SU-DHL-6 (cell line): ENCODE results near the gene SNX12.

Source experiments
- H2AFZ ChIP-seq: fragments of 200-600 bp; sonication (generic); 2 replicates; pipeline ENCODE4 v1.6.1; 2014; ENCODE audit warnings: low read depth, mild to moderate bottlenecking, moderate library complexity, mixed read lengths, antibody characterized with exemption, low read length; ENCODE audit not compliant: severe bottlenecking
- H3F3A ChIP-seq: fragments of 200-600 bp; shearing (Covaris generic); 2 replicates; pipeline ENCODE4 v1.6.0; 2016; ENCODE audit warnings: antibody characterized with exemption, mild to moderate bottlenecking; ENCODE audit not compliant: insufficient read depth
- H3K27ac ChIP-seq: fragments of 200-600 bp; sonication (generic); 2 replicates; pipeline ENCODE4 v1.5.1; 2016; ENCODE audit warnings: low read depth, mild to moderate bottlenecking, low read length, moderate library complexity, mixed read lengths
- H3K27me3 ChIP-seq: fragments of 200-600 bp; sonication (generic), shearing (Covaris generic); 2 replicates; pipeline ENCODE4 v1.6.0; 2014; ENCODE audit warnings: mild to moderate bottlenecking, low read length
- H3K36me3 ChIP-seq: fragments of 200-600 bp; sonication (generic); 2 replicates; pipeline ENCODE4 v1.6.1; 2014; ENCODE audit warnings: mild to moderate bottlenecking, low read length, mixed read lengths
- H3K4me2 ChIP-seq: fragments of 300-600, 200-600 bp; shearing (Covaris generic), sonication (generic); 2 replicates; pipeline ENCODE4 v1.6.0; 2014; ENCODE audit warnings: low read length, low read depth, mild to moderate bottlenecking; ENCODE audit not compliant: poor library complexity, severe bottlenecking
- H3K4me3 ChIP-seq: fragments of 200-600 bp; sonication (generic); 2 replicates; pipeline ENCODE4 v1.5.1; 2014; ENCODE audit warnings: antibody characterized with exemption, low read length, mild to moderate bottlenecking, mixed read lengths; ENCODE audit not compliant: insufficient read depth, poor library complexity, severe bottlenecking
- H3K79me2 ChIP-seq: fragments of 200-600 bp; sonication (generic); 2 replicates; pipeline ENCODE4 v1.6.1; 2014; ENCODE audit warnings: mild to moderate bottlenecking, low read length, moderate library complexity; ENCODE audit not compliant: insufficient read depth
- H3K9ac ChIP-seq: fragments of 200-600 bp; sonication (generic); 2 replicates; pipeline ENCODE4 v1.7.0; 2014; ENCODE audit warnings: mild to moderate bottlenecking, low read length
- H3K9me2 ChIP-seq: fragments of 200-600 bp; sonication (generic); replicated peaks from 2 replicates; pipeline ENCODE4 v1.6.1; 2014; ENCODE audit warnings: low read length; ENCODE audit not compliant: insufficient read depth
- H3K9me3 ChIP-seq: fragments of 200-600 bp; sonication (generic); 2 replicates; pipeline ENCODE4 v1.6.1; 2014; ENCODE audit warnings: low read length, mixed read lengths; ENCODE audit not compliant: insufficient read depth
- H4K20me1 ChIP-seq: fragments of 200-600 bp; sonication (generic); 2 replicates; pipeline ENCODE4 v1.6.1; 2014; ENCODE audit warnings: low read depth, mild to moderate bottlenecking, antibody characterized with exemption, low read length, moderate library complexity, mixed read lengths
- CTCF ChIP-seq: fragments of 200-600 bp; sonication (generic); IDR thresholded peaks from one replicate; pipeline ENCODE4 v1.5.1; 2017; ENCODE audit warnings: antibody characterized with exemption, mild to moderate bottlenecking, low read length, moderate library complexity; ENCODE audit not compliant: insufficient read depth, poor library complexity, severe bottlenecking
- EZH2phosphoT487 ChIP-seq: fragments of 200-600 bp; sonication (generic), shearing (Covaris generic); conservative IDR thresholded peaks from 2 replicates; pipeline ENCODE4 v1.6.1; 2018; ENCODE audit warnings: mild to moderate bottlenecking, antibody characterized with exemption, low read length, moderate library complexity, mixed read lengths

Gene SNX12

GRCh38 chrX:71095033-71095432 lies 26.9 kb upstream of the SNX12 start:
- H3K4me2 ChIP-seq: peak overlapping the region; percentile 82
- TF ChIP-seq EZH2phosphoT487: no peak
- no peak for TF ChIP-seq CTCF
- H2AFZ ChIP-seq: peak overlapping the region; percentile 51
- H3K27ac ChIP-seq: no peak overlapping the region
- no peaks in the 10 kb centered on the region for H3K9me2 ChIP-seq
- no peaks in the 10 kb centered on the region for H3K36me3 ChIP-seq
- H3F3A ChIP-seq: no peaks in the 10 kb centered on the region
- no peaks in the 10 kb centered on the region for H3K27me3 ChIP-seq
- H3K79me2 ChIP-seq: no peaks in the 10 kb centered on the region
- no peaks in the 10 kb centered on the region for H3K9me3 ChIP-seq
- peak overlapping the region; percentile 59 for H3K9ac ChIP-seq
- H4K20me1 ChIP-seq: no peaks in the 10 kb centered on the region
- peak overlapping the region; percentile 67 for H3K4me3 ChIP-seq

- H3K4me2 ChIP-seq: no peak overlapping the region
- H3F3A ChIP-seq: no peaks in the 10 kb centered on the region
- H3K27me3 ChIP-seq: no peaks in the 10 kb centered on the region
- no peaks in the 10 kb centered on the region for H3K9me2 ChIP-seq
- H3K9me3 ChIP-seq: no peaks in the 10 kb centered on the region
- H2AFZ ChIP-seq: no peak overlapping the region
- no peak overlapping the region for H3K27ac ChIP-seq
- no peak for TF ChIP-seq CTCF
- TF ChIP-seq EZH2phosphoT487: no peak
- no peaks in the 10 kb centered on the region for H3K36me3 ChIP-seq
- no peaks in the 10 kb centered on the region for H4K20me1 ChIP-seq
- H3K79me2 ChIP-seq: no peaks in the 10 kb centered on the region
- no peak overlapping the region for H3K4me3 ChIP-seq
- no peak overlapping the region for H3K9ac ChIP-seq
Observed at GRCh38 chrX:71091263-71091662, 23.1 kb upstream of the SNX12 start.

GRCh38 chrX:71085900-71086299 lies 17.8 kb upstream of the SNX12 start:
- H3K9me3 ChIP-seq: no peaks in the 10 kb centered on the region
- no peak overlapping the region for H3K27ac ChIP-seq
- H4K20me1 ChIP-seq: no peaks in the 10 kb centered on the region
- H3K79me2 ChIP-seq: no peaks in the 10 kb centered on the region
- no peak overlapping the region for H3K9ac ChIP-seq
- no peak overlapping the region for H3K4me2 ChIP-seq
- no peaks in the 10 kb centered on the region for H3F3A ChIP-seq
- H3K4me3 ChIP-seq: no peak overlapping the region
- TF ChIP-seq EZH2phosphoT487 (no peak), CTCF (no peak)
- H2AFZ ChIP-seq: no peak overlapping the region
- H3K9me2 ChIP-seq: no peaks in the 10 kb centered on the region
- no peaks in the 10 kb centered on the region for H3K36me3 ChIP-seq
- H3K27me3 ChIP-seq: no peaks in the 10 kb centered on the region

- no peaks in the 10 kb centered on the region for H3K9me3 ChIP-seq
- no peaks in the 10 kb centered on the region for H3F3A ChIP-seq
- no peak overlapping the region for H3K9ac ChIP-seq
Observed at GRCh38 chrX:71082822-71083221, 14.7 kb upstream of the SNX12 start.

More at GRCh38 chrX:71082822-71083221, 14.7 kb upstream of the SNX12 start:
- no peak overlapping the region for H3K27ac ChIP-seq
- no peak overlapping the region for H3K4me3 ChIP-seq
- no peak overlapping the region for H3K4me2 ChIP-seq
- H3K36me3 ChIP-seq: no peaks in the 10 kb centered on the region
- no peak overlapping the region for H2AFZ ChIP-seq
- no peaks in the 10 kb centered on the region for H3K9me2 ChIP-seq
- H3K79me2 ChIP-seq: no peaks in the 10 kb centered on the region
- no peaks in the 10 kb centered on the region for H3K27me3 ChIP-seq
- TF ChIP-seq CTCF: no peak
- TF ChIP-seq EZH2phosphoT487: no peak
- no peaks in the 10 kb centered on the region for H4K20me1 ChIP-seq
